GM12878 (cell line): ENCODE measurements around the gene GAGE12J.

Source experiments
- CBFB ChIP-seq: IDR thresholded peaks from 2 replicates; pipeline ENCODE4 v1.6.1; 2016; ENCODE audit warnings: antibody characterized with exemption, low read depth
- NFYB ChIP-seq: IDR thresholded peaks from 2 replicates; pipeline ENCODE4 v1.6.1; 2011; ENCODE audit warnings: low read depth, mild to moderate bottlenecking, low read length, improper control_type of control experiment, moderate library complexity; ENCODE audit not compliant: insufficient read depth
- POLR2A ChIP-seq: IDR thresholded peaks from 2 replicates; pipeline ENCODE4 v1.6.1; 2011; ENCODE audit warnings: low read depth, mild to moderate bottlenecking, low read length
- RELA ChIP-seq: fragments of 450-650 bp; IDR thresholded peaks from 2 replicates; pipeline ENCODE4 v1.8.0; 2014; ENCODE audit warnings: borderline replicate concordance; ENCODE audit not compliant: partially characterized antibody
- SREBF1 ChIP-seq: IDR thresholded peaks from 2 replicates; pipeline ENCODE4 v1.6.1; 2012; ENCODE audit warnings: mild to moderate bottlenecking, low read length
- TAF1 ChIP-seq: IDR thresholded peaks from 2 replicates; pipeline ENCODE4 v1.6.1; 2011; ENCODE audit warnings: mild to moderate bottlenecking, low read depth, low read length, borderline replicate concordance
- YY1 ChIP-seq: IDR thresholded peaks from 2 replicates; pipeline ENCODE4 v1.6.1; 2011; ENCODE audit warnings: low read depth, mild to moderate bottlenecking, low read length
- ZBED1 ChIP-seq: IDR thresholded peaks from 2 replicates; pipeline ENCODE4 v1.6.1; 2016; ENCODE audit warnings: borderline replicate concordance
- ZSCAN29 ChIP-seq: fragments of 450-650 bp; IDR thresholded peaks from 2 replicates; pipeline ENCODE4 v1.6.1; 2017; ENCODE audit warnings: mild to moderate bottlenecking, moderate library complexity
- TF ChIP-seq, protein P1 (sequence below): IDR thresholded peaks from 2 replicates; pipeline ENCODE4 v1.6.1; 2012; ENCODE audit warnings: low read length, inconsistent platforms
- TF ChIP-seq, protein P2 (sequence below), 3 experiments: IDR thresholded peaks in 2 of 3; conservative IDR thresholded peaks in 1 of 3; 2 replicates each; pipeline ENCODE4 v1.5.1; 2011; ENCODE audit warnings: low read depth in 3 of 3, low read length in 3 of 3, mild to moderate bottlenecking in 3 of 3, control low read depth in 2 of 3, moderate library complexity in 2 of 3, inconsistent platforms in 1 of 3, mixed read lengths in 1 of 3; ENCODE audit not compliant: control insufficient read depth in 2 of 3, insufficient read depth in 1 of 3; ENCODE audit errors: extremely low read depth in 1 of 3
- TF ChIP-seq, protein P3 (sequence below): IDR thresholded peaks from 2 replicates; pipeline ENCODE4 v1.6.1; 2012; ENCODE audit warnings: low read depth, low read length, improper control_type of control experiment

DNA sequence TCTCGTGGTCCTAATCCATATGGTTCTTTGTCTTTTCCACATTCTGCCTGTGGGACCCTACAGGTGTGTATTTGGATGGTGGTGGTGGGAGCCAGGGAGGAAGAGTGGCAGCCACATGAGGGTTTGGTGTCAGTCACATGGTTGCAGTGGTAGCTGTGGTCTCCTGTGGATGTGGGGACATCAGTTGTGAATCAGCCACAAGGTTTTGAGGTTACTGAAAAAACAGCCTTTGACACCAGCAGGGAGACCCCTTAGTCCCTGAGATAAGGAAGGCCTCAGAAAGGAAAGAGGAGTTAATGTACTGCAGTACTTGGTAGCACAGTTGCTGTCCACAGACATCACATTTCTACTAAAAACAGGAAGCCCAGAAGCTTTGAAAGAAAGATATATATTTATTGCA is 34.2 kb upstream of the GAGE12J start:
- TF ChIP-seq ZSCAN29 (no peak), ZBED1 (no peak), RELA (no peak), SREBF1 (no peak), CBFB (no peak), TAF1 (no peak), NFYB (no peak), POLR2A (no peak), YY1 (no peak)
- TF ChIP-seq, protein P1, sequence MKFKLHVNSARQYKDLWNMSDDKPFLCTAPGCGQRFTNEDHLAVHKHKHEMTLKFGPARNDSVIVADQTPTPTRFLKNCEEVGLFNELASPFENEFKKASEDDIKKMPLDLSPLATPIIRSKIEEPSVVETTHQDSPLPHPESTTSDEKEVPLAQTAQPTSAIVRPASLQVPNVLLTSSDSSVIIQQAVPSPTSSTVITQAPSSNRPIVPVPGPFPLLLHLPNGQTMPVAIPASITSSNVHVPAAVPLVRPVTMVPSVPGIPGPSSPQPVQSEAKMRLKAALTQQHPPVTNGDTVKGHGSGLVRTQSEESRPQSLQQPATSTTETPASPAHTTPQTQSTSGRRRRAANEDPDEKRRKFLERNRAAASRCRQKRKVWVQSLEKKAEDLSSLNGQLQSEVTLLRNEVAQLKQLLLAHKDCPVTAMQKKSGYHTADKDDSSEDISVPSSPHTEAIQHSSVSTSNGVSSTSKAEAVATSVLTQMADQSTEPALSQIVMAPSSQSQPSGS, result no peak
- TF ChIP-seq, protein P2, sequence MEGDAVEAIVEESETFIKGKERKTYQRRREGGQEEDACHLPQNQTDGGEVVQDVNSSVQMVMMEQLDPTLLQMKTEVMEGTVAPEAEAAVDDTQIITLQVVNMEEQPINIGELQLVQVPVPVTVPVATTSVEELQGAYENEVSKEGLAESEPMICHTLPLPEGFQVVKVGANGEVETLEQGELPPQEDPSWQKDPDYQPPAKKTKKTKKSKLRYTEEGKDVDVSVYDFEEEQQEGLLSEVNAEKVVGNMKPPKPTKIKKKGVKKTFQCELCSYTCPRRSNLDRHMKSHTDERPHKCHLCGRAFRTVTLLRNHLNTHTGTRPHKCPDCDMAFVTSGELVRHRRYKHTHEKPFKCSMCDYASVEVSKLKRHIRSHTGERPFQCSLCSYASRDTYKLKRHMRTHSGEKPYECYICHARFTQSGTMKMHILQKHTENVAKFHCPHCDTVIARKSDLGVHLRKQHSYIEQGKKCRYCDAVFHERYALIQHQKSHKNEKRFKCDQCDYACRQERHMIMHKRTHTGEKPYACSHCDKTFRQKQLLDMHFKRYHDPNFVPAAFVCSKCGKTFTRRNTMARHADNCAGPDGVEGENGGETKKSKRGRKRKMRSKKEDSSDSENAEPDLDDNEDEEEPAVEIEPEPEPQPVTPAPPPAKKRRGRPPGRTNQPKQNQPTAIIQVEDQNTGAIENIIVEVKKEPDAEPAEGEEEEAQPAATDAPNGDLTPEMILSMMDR (IDR thresholded peaks at IDR 0.05 in 2 of 3, conservative IDR thresholded peaks at IDR 0.05 in 1 of 3; ENCODE audit: control insufficient read depth in 2 of 3, extremely low read depth in 1 of 3, insufficient read depth in 1 of 3, low read depth in 3 of 3, low read length in 3 of 3), result no peak
- TF ChIP-seq, protein P3, sequence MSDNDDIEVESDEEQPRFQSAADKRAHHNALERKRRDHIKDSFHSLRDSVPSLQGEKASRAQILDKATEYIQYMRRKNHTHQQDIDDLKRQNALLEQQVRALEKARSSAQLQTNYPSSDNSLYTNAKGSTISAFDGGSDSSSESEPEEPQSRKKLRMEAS, result no peak
